ENCODE measurements around the gene CRYBB1.
"Not testable (repeated sequence)": the region's sequence is repeated elsewhere in the genome, so short reads cannot be mapped to it uniquely, and the experiment has no call there.

Gene CRYBB1

GRCh38 chr22:26642465-26643417, 24.9 kb upstream of the CRYBB1 start:
- DNase-seq = no peak

GRCh38 chr22:26636296-26636695, 18.5 kb upstream of the CRYBB1 start:
- DNase-seq = no peak

GRCh38 chr22:26635117-26635516, 17.3 kb upstream of the CRYBB1 start:
- DNase-seq = no peak

DNA sequence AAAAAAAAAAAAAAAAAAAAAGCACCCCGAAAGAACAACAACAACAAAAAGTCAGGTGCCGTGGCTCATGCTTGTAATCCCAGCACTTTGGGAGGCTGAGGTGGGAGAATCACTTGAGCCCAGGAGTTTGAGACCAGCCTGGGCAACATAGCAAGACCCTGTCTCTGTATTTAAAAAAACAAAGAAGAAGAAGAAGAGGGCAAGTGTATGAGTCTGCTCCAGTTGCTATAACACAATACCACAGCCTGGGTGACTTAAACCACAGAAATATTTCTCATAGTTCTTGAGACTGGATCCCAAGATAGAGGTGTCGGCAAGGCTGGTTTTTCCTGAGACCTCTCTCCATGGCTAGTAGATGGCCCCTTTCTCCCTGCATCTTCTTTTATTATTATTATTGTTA, 16.4 kb upstream of the CRYBB1 start:
- DNase-seq = no peak

GRCh38 chr22:26632422-26633155, 14.8 kb upstream of the CRYBB1 start:
- no peak for DNase-seq

GRCh38 chr22:26631282-26631681, 13.5 kb upstream of the CRYBB1 start:
- DNase-seq = no peak

GRCh38 chr22:26629988-26630761, 12.3 kb upstream of the CRYBB1 start:
- no peak for DNase-seq

- DNase-seq = no peak
Measured at GRCh38 chr22:26624803-26625202, 7.0 kb upstream of the CRYBB1 start.

DNA sequence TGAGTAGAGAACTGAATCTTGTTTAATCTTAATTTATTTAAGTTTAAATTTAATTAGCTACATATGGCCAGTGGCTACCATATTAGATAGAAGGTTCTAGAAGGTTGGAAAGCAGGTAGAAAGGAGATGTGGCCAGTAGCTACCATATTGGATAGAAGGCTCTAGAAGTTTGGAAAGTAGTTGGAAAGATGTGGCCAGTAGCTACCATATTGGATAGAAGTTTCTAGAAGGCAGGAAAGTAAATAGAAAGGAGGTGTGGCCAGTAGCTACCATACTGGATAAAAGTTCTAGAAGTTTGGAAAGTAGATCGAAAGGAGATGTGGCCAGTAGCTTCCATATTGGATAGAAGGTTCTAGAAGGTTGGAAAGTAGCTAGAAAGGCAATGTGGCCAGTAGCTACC, 6.2 kb upstream of the CRYBB1 start:
- DNase-seq = no peak

- no peak for DNase-seq
Measured at GRCh38 chr22:26621663-26622062, 3.8 kb upstream of the CRYBB1 start, which contains the start of gene CRYBA4. Gene CRYBA4, plus strand, starts transcription at chr22:26621963. Its CDS starts 634 bp downstream, at chr22:26622597.

GRCh38 chr22:26620197-26620596, 2.4 kb upstream of the CRYBB1 start:
- DNase-seq = no peak

DNA sequence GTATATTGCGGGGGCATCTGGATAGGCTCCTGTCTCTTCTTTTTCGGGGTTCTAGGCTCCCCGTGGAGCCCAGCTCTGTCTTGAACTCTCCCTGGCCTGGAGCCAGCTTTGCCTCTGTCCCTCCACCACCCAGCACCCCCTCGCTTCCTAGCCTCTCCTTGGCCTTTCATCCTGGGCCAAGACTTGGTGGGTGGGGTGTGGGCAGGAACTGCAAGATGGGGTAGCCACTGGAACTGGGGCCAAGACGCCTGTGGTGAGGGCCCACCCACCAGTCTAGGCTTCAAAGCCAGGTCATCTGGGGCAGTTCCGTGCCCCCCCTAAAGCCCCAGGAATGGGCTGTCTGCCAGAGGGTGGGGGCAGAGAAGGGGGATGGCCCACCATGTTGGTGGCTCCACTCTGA, 1.7 kb upstream of the CRYBB1 start:
- DNase-seq = no peak

GRCh38 chr22:26618455-26618854, 628 bp upstream of the CRYBB1 start:
- DNase-seq = no peak

DNA sequence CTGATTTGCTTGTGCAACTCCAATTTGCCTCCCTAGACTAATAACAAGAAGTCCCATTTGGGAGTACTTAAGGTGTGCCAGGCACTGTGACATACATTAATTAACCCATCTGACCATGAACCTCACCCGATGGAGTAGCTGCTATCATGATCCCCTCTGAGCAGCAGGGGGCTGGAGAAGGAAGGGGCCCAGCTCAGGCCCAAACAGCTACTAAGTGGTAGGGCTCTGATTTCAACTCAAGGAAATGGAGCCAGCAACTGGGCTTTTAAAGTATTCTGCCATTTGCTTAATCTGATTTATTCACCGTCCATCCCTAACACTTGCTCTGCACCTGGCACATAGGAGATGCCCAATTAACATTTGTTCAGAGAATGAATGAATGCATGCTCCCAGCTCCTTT, 1.2 kb downstream of the CRYBB1 start:
- DNase-seq = no peak

DNA sequence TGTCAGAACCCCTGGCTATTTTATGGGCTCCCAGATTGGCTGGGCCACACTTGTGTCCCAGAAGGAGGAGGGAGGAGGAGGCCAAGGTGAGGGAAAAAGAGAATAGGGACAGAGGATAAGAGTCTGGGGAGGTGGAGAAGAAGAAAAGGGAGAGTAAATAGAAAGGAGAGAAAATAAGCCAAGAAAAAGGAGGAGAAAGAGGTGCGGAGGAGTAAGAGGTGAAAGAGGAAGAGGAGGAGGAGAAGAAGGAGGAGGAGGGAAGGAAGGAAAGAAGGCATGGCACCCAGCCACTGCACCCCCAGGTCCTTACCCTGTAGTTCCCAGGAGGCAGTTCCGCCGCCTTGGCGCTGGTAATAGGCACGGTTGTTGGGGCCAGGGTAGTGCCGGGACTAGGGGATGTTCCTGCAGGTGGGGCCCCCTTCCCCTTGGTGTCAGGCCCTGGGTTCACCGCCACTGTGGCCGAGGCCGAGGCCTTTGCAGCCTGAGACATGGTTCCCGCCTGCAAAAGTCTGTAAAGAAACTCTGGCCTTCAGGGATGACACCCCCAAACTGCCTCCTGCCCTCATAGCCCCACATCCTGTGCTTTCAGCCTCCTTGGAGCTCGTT, 1.9 kb downstream of the CRYBB1 start:
- no peak for DNase-seq

DNA sequence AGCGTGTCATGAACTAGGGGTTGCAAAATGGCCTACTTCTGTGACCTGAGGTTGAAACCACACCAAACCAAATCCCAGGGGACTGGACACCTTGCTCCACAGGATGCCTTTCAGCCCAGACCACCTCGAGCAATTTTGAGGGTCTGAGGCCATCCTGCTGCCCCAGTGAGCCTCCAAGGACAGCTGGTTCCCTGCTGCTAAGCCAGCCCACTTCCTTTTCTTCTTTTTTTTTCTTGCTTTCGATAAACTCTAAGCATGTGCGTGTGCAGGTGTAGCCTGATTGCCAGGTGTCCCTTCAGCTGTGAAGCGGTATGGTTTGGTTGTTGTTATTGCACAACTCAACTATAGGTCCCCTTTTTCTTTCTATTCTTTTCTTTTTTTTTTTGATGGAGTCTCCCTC, 2.7 kb downstream of the CRYBB1 start:
- DNase-seq = no peak

DNA sequence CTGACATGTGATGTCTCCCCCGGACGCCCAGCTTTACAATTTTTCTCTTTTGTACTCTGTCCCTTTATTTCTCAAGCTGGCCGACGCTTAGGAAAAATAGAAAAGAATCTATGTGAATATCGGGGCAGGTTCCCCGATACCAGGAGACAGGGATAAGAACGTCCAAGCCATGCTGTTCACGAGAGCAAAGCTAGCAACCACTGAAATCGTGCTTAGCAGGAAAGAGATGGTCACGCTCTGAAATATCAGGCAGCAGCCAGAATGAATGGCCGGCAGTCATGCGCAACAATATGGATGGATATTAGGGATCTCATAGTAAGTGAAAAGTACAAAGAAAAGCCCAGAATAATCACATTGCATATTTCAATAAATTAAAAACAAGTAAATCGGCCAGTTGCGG, 3.5 kb downstream of the CRYBB1 start:
- DNase-seq = no peak

GRCh38 chr22:26613753-26614152, 4.1 kb downstream of the CRYBB1 start:
- not testable (repeated sequence) for DNase-seq

DNA sequence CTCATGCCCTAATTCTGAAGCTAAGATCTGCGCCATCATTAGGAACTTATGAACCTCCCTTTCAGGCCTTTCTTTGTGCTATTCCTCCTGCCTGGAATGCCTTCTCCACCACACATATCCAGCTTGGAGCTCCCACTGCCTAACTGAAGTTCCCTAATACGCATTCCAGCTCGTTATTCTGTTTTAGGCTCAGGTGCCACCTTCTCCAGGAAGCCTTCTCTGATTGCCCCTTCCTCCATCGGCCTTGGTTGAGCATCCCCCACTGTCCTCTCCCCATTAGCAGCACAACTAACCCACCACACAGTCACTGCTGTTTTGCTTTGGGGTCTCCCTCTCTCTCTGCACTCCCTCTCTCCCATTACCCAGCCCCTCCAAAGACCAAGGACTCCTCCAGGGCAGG, 5.2 kb downstream of the CRYBB1 start:
- no peak for DNase-seq

- no peak for DNase-seq
Measured at GRCh38 chr22:26610996-26611395, 6.8 kb downstream of the CRYBB1 start.
